A673 (cell line): ENCODE data around the gene TFDP1. TPM values are rescaled to one million over a fixed set of nuclear protein-coding genes. Genes with fewer than 3 reads are reported as not detected.

Source experiments
- BruUV-seq: library from RNA; stranded (reverse); fragments of 400-500 nt; replicated peaks from 2 replicates; lab custom pipeline; 2021; lab: Mats Ljungman, UMichigan
- CTCF ChIA-PET: fragments of 300-600 bp; sonication (Branson Sonifier 250); formaldehyde crosslinking; loops from one replicate; lab custom pipeline; 2022; ENCODE audit warnings: antibody characterized with exemption; lab: Charles Lee
- POLR2A ChIA-PET: fragments of 300-600 bp; sonication (Branson Sonifier 250); formaldehyde crosslinking; loops from one replicate; lab custom pipeline; 2022; ENCODE audit warnings: antibody characterized with exemption; ENCODE audit not compliant: low non-redundant PET; lab: Charles Lee
- DNase-seq: peaks from one replicate; pipeline ENCODE4 v3.0.0-alpha.2; 2015; ENCODE audit warnings: low spot score
- H3K27ac ChIP-seq: fragments of 200-600 bp; sonication (generic); 2 replicates; pipeline ENCODE4 v1.5.1; 2016; ENCODE audit warnings: mixed run types, low read depth, mild to moderate bottlenecking, mixed read lengths, antibody characterized with exemption, low read length; ENCODE audit not compliant: poor library complexity, severe bottlenecking
- H3K27me3 ChIP-seq: fragments of 200-600 bp; sonication (generic); replicated peaks from 2 replicates; pipeline ENCODE4 v1.6.1; 2017; ENCODE audit warnings: mixed run types, low read depth, mild to moderate bottlenecking, mixed read lengths, antibody characterized with exemption, low read length; ENCODE audit not compliant: insufficient read depth, poor library complexity
- H3K36me3 ChIP-seq: fragments of 200-600 bp; sonication (generic); 2 replicates; pipeline ENCODE4 v1.6.1; 2016; ENCODE audit warnings: mixed run types, mild to moderate bottlenecking, mixed read lengths, antibody characterized with exemption, low read length; ENCODE audit not compliant: insufficient read depth, poor library complexity, severe bottlenecking
- H3K4me1 ChIP-seq: fragments of 200-600 bp; sonication (generic); 2 replicates; pipeline ENCODE4 v1.6.1; 2017; ENCODE audit warnings: mixed run types, mild to moderate bottlenecking, mixed read lengths, antibody characterized with exemption, low read length; ENCODE audit not compliant: insufficient read depth, poor library complexity, severe bottlenecking
- H3K4me3 ChIP-seq: fragments of 200-600 bp; sonication (generic); 2 replicates; pipeline ENCODE4 v1.5.1; 2016; ENCODE audit warnings: low read depth, mixed run types, mild to moderate bottlenecking, mixed read lengths, low read length; ENCODE audit not compliant: poor library complexity, severe bottlenecking
- H3K9me3 ChIP-seq: fragments of 200-600 bp; sonication (generic); 2 replicates; pipeline ENCODE4 v1.6.1; 2016; ENCODE audit warnings: mixed run types, low read depth, mild to moderate bottlenecking, mixed read lengths, antibody characterized with exemption, low read length; ENCODE audit not compliant: poor library complexity, severe bottlenecking
- CTCF ChIP-seq: fragments of 300-800, 200-600 bp; sonication (generic); conservative IDR thresholded peaks from 2 replicates; pipeline ENCODE4 v1.5.1; 2017; ENCODE audit warnings: low read depth, mild to moderate bottlenecking, antibody characterized with exemption, low read length, moderate library complexity, mixed read lengths
- EZH2 ChIP-seq: fragments of 200-600 bp; sonication (generic); IDR thresholded peaks from 2 replicates; pipeline ENCODE4 v1.6.1; 2017; ENCODE audit warnings: borderline replicate concordance, low read depth, mild to moderate bottlenecking, mixed read lengths, antibody characterized with exemption, low read length; ENCODE audit not compliant: poor library complexity, severe bottlenecking
- intact Hi-C: fragments of 100-400 bp; cut with micrococcal nuclease; formaldehyde crosslinking; loops from one replicate; pipeline ENCODE4 v1.10.0; 2022; ENCODE audit not compliant: unreplicated experiment
- total RNA-seq: library from RNA; stranded (reverse); gene quantifications from 2 replicates; pipeline ENCODE4 v1.2.3, GENCODE V29; 2021

Gene TFDP1
- total RNA-seq, 1 experiment from 2014 or later: 153 TPM

GRCh38 chr13:113536461-113537110, 48.0 kb upstream of the TFDP1 start:
- no TSS peak for BruUV-seq
- CTCF ChIA-PET: no interaction called here
- POLR2A ChIA-PET: no interaction called here
- H3K36me3 ChIP-seq: no peaks in the 10 kb centered on the region
- no peak overlapping the region for H3K27ac ChIP-seq
- H3K4me3 ChIP-seq: no peak overlapping the region
- H3K9me3 ChIP-seq: no peaks in the 10 kb centered on the region
- H3K27me3 ChIP-seq: no peaks in the 10 kb centered on the region
- no peak for TF ChIP-seq EZH2
- TF ChIP-seq CTCF: no peak
- no peak for DNase-seq
- intact Hi-C loops: no loop called here
- no peaks in the 10 kb centered on the region for H3K4me1 ChIP-seq

- Histone ChIP-seq H3K4me3 (no peak overlapping the region), H3K27ac (no peak overlapping the region), H3K36me3 (no peaks in the 10 kb centered on the region), H3K9me3 (no peaks in the 10 kb centered on the region), H3K4me1 (no peaks in the 10 kb centered on the region), H3K27me3 (no peaks in the 10 kb centered on the region)
- DNase-seq: no peak
- intact Hi-C loops: no loop called here
- CTCF ChIA-PET: no interaction called here
- no TSS peak for BruUV-seq
- POLR2A ChIA-PET: no interaction called here
- TF ChIP-seq CTCF (no peak), EZH2 (no peak)
Measured at GRCh38 chr13:113537205-113537604, 47.3 kb upstream of the TFDP1 start.

- H3K4me1 ChIP-seq: no peaks in the 10 kb centered on the region
- POLR2A ChIA-PET: no interaction called here
- H3K36me3 ChIP-seq: no peaks in the 10 kb centered on the region
- no peak for DNase-seq
- CTCF ChIA-PET: no interaction called here
- H3K9me3 ChIP-seq: no peaks in the 10 kb centered on the region
- BruUV-seq: no TSS peak
- no peak overlapping the region for H3K4me3 ChIP-seq
- no peaks in the 10 kb centered on the region for H3K27me3 ChIP-seq
- intact Hi-C loops: no loop called here
- TF ChIP-seq CTCF (no peak), EZH2 (no peak)
- H3K27ac ChIP-seq: no peak overlapping the region
Measured at GRCh38 chr13:113537909-113538688, 46.5 kb upstream of the TFDP1 start.
